PC-9 (cell line): ENCODE results near the gene NPIPB6.

Experiments
- CTCF ChIP-seq: fragments of 200-600 bp; sonication (generic); conservative IDR thresholded peaks from 2 replicates; pipeline ENCODE4 v1.6.1; 2017; ENCODE audit warnings: mixed run types, antibody characterized with exemption, mild to moderate bottlenecking, moderate library complexity
- EZH2 ChIP-seq: fragments of 200-600 bp; sonication (generic); IDR thresholded peaks from 2 replicates; pipeline ENCODE4 v1.8.0; 2017; ENCODE audit warnings: antibody characterized with exemption, low read depth

GRCh38 chr16:28317040-28317880 lies 46.0 kb downstream of the NPIPB6 start:
- TF ChIP-seq CTCF (peak; percentile 98), EZH2 (no peak)
